Neural cell (in vitro differentiated cells): ENCODE data around the gene TSHR.

ENCODE experiments used
- CTCF ChIP-seq: fragments of 450-650 bp; IDR thresholded peaks from 2 replicates; pipeline ENCODE4 v1.5.1; 2014; ENCODE audit warnings: antibody characterized with exemption, mild to moderate bottlenecking, moderate library complexity; ENCODE audit not compliant: poor library complexity, severe bottlenecking
- EP300 ChIP-seq: fragments of 450-650 bp; conservative IDR thresholded peaks from 2 replicates; pipeline ENCODE4 v1.6.1; 2014; ENCODE audit warnings: antibody characterized with exemption, mild to moderate bottlenecking, moderate library complexity; ENCODE audit not compliant: poor library complexity, severe bottlenecking
- EZH2 ChIP-seq: fragments of 200-600, 300-800 bp; shearing (Covaris generic), sonication (generic); IDR thresholded peaks from 2 replicates; pipeline ENCODE4 v1.6.1; 2014; ENCODE audit warnings: antibody characterized with exemption, low read length, borderline replicate concordance, mild to moderate bottlenecking; ENCODE audit not compliant: insufficient read depth, poor library complexity, severe bottlenecking
- MXI1 ChIP-seq: fragments of 450-650 bp; conservative IDR thresholded peaks from 2 replicates; pipeline ENCODE4 v1.6.1; 2014; ENCODE audit warnings: antibody characterized with exemption, mild to moderate bottlenecking; ENCODE audit not compliant: poor library complexity, severe bottlenecking
- POLR2AphosphoS5 ChIP-seq: IDR thresholded peaks from 2 replicates; pipeline ENCODE4 v1.6.1; 2012
- TAF1 ChIP-seq: IDR thresholded peaks from 2 replicates; pipeline ENCODE4 v1.6.1; 2012; ENCODE audit warnings: low read depth
- TF ChIP-seq, protein P1 (sequence below): IDR thresholded peaks from 2 replicates; pipeline ENCODE4 v1.6.1; 2012; ENCODE audit warnings: borderline replicate concordance

DNA sequence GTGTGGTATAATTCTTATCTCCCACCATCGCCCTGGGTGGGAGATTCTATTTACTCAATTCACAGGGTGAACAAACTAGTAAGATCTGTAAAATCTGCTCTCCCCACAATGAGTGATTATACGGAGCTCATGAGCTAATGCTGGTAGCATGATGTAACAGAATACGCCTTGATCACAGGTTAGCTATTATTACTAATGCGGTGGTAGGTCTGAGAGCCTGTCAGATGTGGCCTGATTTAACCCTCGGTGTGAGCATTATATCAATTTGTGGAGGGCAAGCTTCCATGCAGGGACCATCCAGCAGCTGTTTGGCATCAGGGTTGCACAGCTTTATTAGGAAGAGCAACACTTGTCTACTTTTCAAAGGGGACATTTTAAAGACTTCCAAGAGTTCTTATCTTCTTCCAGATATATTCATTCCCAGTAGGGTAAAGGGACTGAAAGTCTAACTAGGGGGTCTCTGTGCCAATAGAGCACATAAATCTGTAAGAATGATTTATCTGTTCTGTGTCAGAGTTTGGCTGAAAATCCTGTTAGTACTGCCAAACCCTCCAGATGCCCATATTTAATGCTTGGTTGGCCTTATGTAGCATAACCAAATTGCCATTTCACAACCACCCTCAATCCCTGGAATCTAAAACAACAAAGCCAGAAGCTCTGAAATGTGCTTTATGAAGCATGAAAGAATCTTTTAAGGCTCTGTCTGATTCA is 18.7 kb downstream of the TSHR start:
- no peak for TF ChIP-seq POLR2AphosphoS5
- TF ChIP-seq EZH2: no peak
- TF ChIP-seq CTCF: no peak
- TF ChIP-seq, protein P1, sequence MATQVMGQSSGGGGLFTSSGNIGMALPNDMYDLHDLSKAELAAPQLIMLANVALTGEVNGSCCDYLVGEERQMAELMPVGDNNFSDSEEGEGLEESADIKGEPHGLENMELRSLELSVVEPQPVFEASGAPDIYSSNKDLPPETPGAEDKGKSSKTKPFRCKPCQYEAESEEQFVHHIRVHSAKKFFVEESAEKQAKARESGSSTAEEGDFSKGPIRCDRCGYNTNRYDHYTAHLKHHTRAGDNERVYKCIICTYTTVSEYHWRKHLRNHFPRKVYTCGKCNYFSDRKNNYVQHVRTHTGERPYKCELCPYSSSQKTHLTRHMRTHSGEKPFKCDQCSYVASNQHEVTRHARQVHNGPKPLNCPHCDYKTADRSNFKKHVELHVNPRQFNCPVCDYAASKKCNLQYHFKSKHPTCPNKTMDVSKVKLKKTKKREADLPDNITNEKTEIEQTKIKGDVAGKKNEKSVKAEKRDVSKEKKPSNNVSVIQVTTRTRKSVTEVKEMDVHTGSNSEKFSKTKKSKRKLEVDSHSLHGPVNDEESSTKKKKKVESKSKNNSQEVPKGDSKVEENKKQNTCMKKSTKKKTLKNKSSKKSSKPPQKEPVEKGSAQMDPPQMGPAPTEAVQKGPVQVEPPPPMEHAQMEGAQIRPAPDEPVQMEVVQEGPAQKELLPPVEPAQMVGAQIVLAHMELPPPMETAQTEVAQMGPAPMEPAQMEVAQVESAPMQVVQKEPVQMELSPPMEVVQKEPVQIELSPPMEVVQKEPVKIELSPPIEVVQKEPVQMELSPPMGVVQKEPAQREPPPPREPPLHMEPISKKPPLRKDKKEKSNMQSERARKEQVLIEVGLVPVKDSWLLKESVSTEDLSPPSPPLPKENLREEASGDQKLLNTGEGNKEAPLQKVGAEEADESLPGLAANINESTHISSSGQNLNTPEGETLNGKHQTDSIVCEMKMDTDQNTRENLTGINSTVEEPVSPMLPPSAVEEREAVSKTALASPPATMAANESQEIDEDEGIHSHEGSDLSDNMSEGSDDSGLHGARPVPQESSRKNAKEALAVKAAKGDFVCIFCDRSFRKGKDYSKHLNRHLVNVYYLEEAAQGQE: no peak
- no peak for TF ChIP-seq EP300
- TF ChIP-seq TAF1: no peak
- no peak for TF ChIP-seq MXI1
